Nephron (organoid): ENCODE measurements around the gene SRMS.

Experiments used
- H3K27ac Mint-ChIP-seq, 3 experiments: 2 replicates each; pipeline ENCODE4 v1.8.0; 2020; ENCODE audit warnings: mixed read lengths in 3 of 3, mild to moderate bottlenecking in 2 of 3, moderate library complexity in 1 of 3
- H3K27me3 Mint-ChIP-seq: 2 replicates; pipeline ENCODE4 v1.8.0; 2021; ENCODE audit warnings: low read depth, mild to moderate bottlenecking, moderate library complexity, mixed read lengths
- H3K36me3 Mint-ChIP-seq: 2 replicates; pipeline ENCODE4 v1.8.0; 2020; ENCODE audit warnings: low read depth, mixed read lengths
- H3K4me1 Mint-ChIP-seq: 2 replicates; pipeline ENCODE4 v1.8.0; 2020; ENCODE audit warnings: mixed read lengths
- H3K4me3 Mint-ChIP-seq, 3 experiments: 2 replicates each; pipeline ENCODE4 v1.8.0; 2020; ENCODE audit warnings: mild to moderate bottlenecking in 3 of 3, mixed read lengths in 3 of 3, moderate library complexity in 2 of 3
- H3K9me3 Mint-ChIP-seq: 2 replicates; pipeline ENCODE4 v1.8.0; 2020; ENCODE audit warnings: mixed read lengths
- TF ChIP-seq, protein P1 (sequence below), 3 experiments: fragments of 200-600 bp; sonication (generic); IDR thresholded peaks; one replicate each; pipeline ENCODE4 v1.5.0; 2021; ENCODE audit warnings: antibody characterized with exemption in 3 of 3; ENCODE audit not compliant: unreplicated experiment in 3 of 3

Gene SRMS

GRCh38 chr20:63558804-63559484 is 11.4 kb upstream of the SRMS start:
- Mint-ChIP-seq H3K4me1 (no peaks in the 10 kb centered on the region), H3K9me3 (no peaks in the 10 kb centered on the region), H3K27me3 (peaks cover 5% of the 10 kb centered on the region), H3K27ac (no peak overlapping the region), H3K4me3 (no peak overlapping the region), H3K36me3 (peaks cover 3% of the 10 kb centered on the region)
- TF ChIP-seq, protein P1, sequence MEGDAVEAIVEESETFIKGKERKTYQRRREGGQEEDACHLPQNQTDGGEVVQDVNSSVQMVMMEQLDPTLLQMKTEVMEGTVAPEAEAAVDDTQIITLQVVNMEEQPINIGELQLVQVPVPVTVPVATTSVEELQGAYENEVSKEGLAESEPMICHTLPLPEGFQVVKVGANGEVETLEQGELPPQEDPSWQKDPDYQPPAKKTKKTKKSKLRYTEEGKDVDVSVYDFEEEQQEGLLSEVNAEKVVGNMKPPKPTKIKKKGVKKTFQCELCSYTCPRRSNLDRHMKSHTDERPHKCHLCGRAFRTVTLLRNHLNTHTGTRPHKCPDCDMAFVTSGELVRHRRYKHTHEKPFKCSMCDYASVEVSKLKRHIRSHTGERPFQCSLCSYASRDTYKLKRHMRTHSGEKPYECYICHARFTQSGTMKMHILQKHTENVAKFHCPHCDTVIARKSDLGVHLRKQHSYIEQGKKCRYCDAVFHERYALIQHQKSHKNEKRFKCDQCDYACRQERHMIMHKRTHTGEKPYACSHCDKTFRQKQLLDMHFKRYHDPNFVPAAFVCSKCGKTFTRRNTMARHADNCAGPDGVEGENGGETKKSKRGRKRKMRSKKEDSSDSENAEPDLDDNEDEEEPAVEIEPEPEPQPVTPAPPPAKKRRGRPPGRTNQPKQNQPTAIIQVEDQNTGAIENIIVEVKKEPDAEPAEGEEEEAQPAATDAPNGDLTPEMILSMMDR (IDR thresholded peaks at IDR 0.05; ENCODE audit: unreplicated experiment in 3 of 3) = no peak

GRCh38 chr20:63557481-63557891 is 9.9 kb upstream of the SRMS start:
- Mint-ChIP-seq H3K36me3 (peaks cover 3% of the 10 kb centered on the region), H3K9me3 (no peaks in the 10 kb centered on the region), H3K27me3 (peaks cover 9% of the 10 kb centered on the region), H3K4me3 (no peak overlapping the region), H3K4me1 (no peaks in the 10 kb centered on the region), H3K27ac (no peak overlapping the region)
- TF ChIP-seq, protein P1 (IDR thresholded peaks at IDR 0.05; ENCODE audit: unreplicated experiment in 3 of 3) = no peak

GRCh38 chr20:63556873-63557478 is 9.4 kb upstream of the SRMS start:
- TF ChIP-seq, protein P1 (IDR thresholded peaks at IDR 0.05; ENCODE audit: unreplicated experiment in 3 of 3) = no peak
- H3K4me1 Mint-ChIP-seq = no peaks in the 10 kb centered on the region
- peaks cover 3% of the 10 kb centered on the region for H3K36me3 Mint-ChIP-seq
- H3K4me3 Mint-ChIP-seq = no peak overlapping the region
- no peaks in the 10 kb centered on the region for H3K9me3 Mint-ChIP-seq
- no peak overlapping the region for H3K27ac Mint-ChIP-seq
- peaks cover 9% of the 10 kb centered on the region for H3K27me3 Mint-ChIP-seq

GRCh38 chr20:63555661-63556381 is 8.3 kb upstream of the SRMS start:
- no peaks in the 10 kb centered on the region for H3K9me3 Mint-ChIP-seq
- H3K4me1 Mint-ChIP-seq = no peaks in the 10 kb centered on the region
- peaks cover 3% of the 10 kb centered on the region for H3K36me3 Mint-ChIP-seq
- TF ChIP-seq, protein P1 (IDR thresholded peaks at IDR 0.05; ENCODE audit: unreplicated experiment in 3 of 3) = no peak
- H3K27ac Mint-ChIP-seq = no peak overlapping the region
- no peak overlapping the region for H3K4me3 Mint-ChIP-seq
- peaks cover 12% of the 10 kb centered on the region for H3K27me3 Mint-ChIP-seq

DNA sequence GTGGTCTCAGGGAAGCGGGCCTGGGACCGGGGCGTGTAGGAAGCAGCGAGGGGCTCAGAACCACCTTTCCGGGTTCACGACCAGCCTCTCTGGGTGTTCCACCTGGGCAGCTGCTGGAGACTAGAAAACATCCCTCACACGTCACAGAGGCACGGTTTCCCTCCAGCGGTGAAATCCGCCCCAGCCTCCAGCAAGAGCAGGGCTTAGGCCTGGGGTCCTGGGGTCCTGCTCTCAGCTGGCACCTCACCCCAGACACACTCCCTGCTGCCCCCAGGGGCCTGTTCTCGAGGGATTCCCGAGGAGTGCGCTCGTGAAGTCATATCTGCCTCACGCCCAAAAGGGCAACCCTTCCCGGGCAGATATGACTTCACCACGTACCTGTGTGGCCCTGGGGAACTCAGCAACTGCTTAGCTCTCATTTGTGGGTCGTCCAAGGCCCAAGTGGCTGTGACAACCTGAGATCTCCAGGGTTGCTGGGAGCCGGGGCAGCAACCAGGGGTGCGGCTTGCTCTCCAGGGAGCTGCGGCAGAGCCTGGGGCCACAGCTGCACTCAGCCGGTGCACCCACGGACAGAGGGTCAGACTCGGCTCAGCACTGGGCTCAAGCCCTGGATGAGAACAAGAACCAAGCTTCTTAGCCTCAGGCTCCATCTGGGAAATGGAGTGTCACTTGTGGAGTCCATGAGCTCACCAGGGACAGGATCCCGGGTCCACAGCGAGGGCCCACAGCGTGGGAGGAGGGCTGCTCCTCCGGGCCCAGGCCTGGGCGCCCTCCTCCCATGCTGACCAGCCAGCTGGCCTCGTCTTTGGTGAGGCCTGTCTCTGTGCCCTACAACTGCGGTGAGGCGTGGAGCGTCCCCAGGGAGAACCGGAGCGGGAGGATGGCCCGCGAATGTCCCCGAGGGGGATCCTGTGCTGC is 7.1 kb upstream of the SRMS start:
- peaks cover 20% of the 10 kb centered on the region for H3K27me3 Mint-ChIP-seq
- no peaks in the 10 kb centered on the region for H3K4me1 Mint-ChIP-seq
- H3K9me3 Mint-ChIP-seq = no peaks in the 10 kb centered on the region
- H3K27ac Mint-ChIP-seq = no peak overlapping the region
- no peaks in the 10 kb centered on the region for H3K36me3 Mint-ChIP-seq
- TF ChIP-seq, protein P1 (IDR thresholded peaks at IDR 0.05; ENCODE audit: unreplicated experiment in 3 of 3) = no peak
- H3K4me3 Mint-ChIP-seq = peak overlapping the region; percentile 47 to 76 (median 73)
